ENCODE data around the gene RASEF. TPM values are rescaled to one million over a fixed set of nuclear protein-coding genes. Genes with fewer than 3 reads are reported as not detected.
"Not testable (repeated sequence)": the region's sequence is repeated elsewhere in the genome, so short reads cannot be mapped to it uniquely, and the experiment has no call there.

RASEF gene
- total RNA-seq, 1 donor from 2014 or later, result not detected

GRCh38 chr9:82940376-82940775 lies 122.6 kb downstream of the RASEF start:
- Mint-ChIP-seq H3K4me1 (ENCODE audit: unreplicated experiment) (no peaks in the 10 kb centered on the region), H3K27ac (ENCODE audit: unreplicated experiment) (no peak overlapping the region), H3K36me3 (ENCODE audit: unreplicated experiment) (no peaks in the 10 kb centered on the region), H3K27me3 (ENCODE audit: unreplicated experiment) (no peaks in the 10 kb centered on the region), H3K9me3 (ENCODE audit: unreplicated experiment) (peaks cover 3% of the 10 kb centered on the region), H3K4me3 (ENCODE audit: unreplicated experiment) (no peak overlapping the region)
- DNase-seq (ENCODE audit: extremely low spot score, unreplicated experiment), result no peak
- no peak for TF ChIP-seq CTCF (IDR thresholded peaks at IDR 0.05)

GRCh38 chr9:82939451-82939850 lies 123.5 kb downstream of the RASEF start:
- no peaks in the 10 kb centered on the region for H3K4me1 Mint-ChIP-seq (ENCODE audit: unreplicated experiment)
- H3K9me3 Mint-ChIP-seq (ENCODE audit: unreplicated experiment), result peaks cover 3% of the 10 kb centered on the region
- H3K27me3 Mint-ChIP-seq (ENCODE audit: unreplicated experiment), result no peaks in the 10 kb centered on the region
- H3K4me3 Mint-ChIP-seq (ENCODE audit: unreplicated experiment), result no peak overlapping the region
- no peaks in the 10 kb centered on the region for H3K36me3 Mint-ChIP-seq (ENCODE audit: unreplicated experiment)
- no peak for TF ChIP-seq CTCF (IDR thresholded peaks at IDR 0.05)
- H3K27ac Mint-ChIP-seq (ENCODE audit: unreplicated experiment), result no peak overlapping the region
- DNase-seq (ENCODE audit: extremely low spot score, unreplicated experiment), result no peak

GRCh38 chr9:82938426-82939218 lies 124.3 kb downstream of the RASEF start:
- H3K4me3 Mint-ChIP-seq (ENCODE audit: unreplicated experiment), result no peak overlapping the region
- TF ChIP-seq CTCF (IDR thresholded peaks at IDR 0.05), result no peak
- H3K36me3 Mint-ChIP-seq (ENCODE audit: unreplicated experiment), result no peaks in the 10 kb centered on the region
- H3K27me3 Mint-ChIP-seq (ENCODE audit: unreplicated experiment), result no peaks in the 10 kb centered on the region
- no peaks in the 10 kb centered on the region for H3K4me1 Mint-ChIP-seq (ENCODE audit: unreplicated experiment)
- DNase-seq (ENCODE audit: extremely low spot score, unreplicated experiment), result no peak
- peaks cover 2% of the 10 kb centered on the region for H3K9me3 Mint-ChIP-seq (ENCODE audit: unreplicated experiment)
- no peak overlapping the region for H3K27ac Mint-ChIP-seq (ENCODE audit: unreplicated experiment)

GRCh38 chr9:82936561-82936960 lies 126.4 kb downstream of the RASEF start:
- DNase-seq (ENCODE audit: extremely low spot score, unreplicated experiment); H3K4me1 Mint-ChIP-seq (ENCODE audit: unreplicated experiment); H3K27ac Mint-ChIP-seq (ENCODE audit: unreplicated experiment); H3K4me3 Mint-ChIP-seq (ENCODE audit: unreplicated experiment); H3K36me3 Mint-ChIP-seq (ENCODE audit: unreplicated experiment); H3K27me3 Mint-ChIP-seq (ENCODE audit: unreplicated experiment); H3K9me3 Mint-ChIP-seq (ENCODE audit: unreplicated experiment): not testable (repeated sequence)

- Mint-ChIP-seq H3K4me3 (ENCODE audit: unreplicated experiment) (no peak overlapping the region), H3K27me3 (ENCODE audit: unreplicated experiment) (no peaks in the 10 kb centered on the region), H3K4me1 (ENCODE audit: unreplicated experiment) (no peaks in the 10 kb centered on the region), H3K36me3 (ENCODE audit: unreplicated experiment) (no peaks in the 10 kb centered on the region), H3K9me3 (ENCODE audit: unreplicated experiment) (no peaks in the 10 kb centered on the region), H3K27ac (ENCODE audit: unreplicated experiment) (no peak overlapping the region)
- no peak for DNase-seq (ENCODE audit: extremely low spot score, unreplicated experiment)
- no peak for TF ChIP-seq CTCF (IDR thresholded peaks at IDR 0.05)
These were observed 128.0 kb downstream of the RASEF start for GRCh38 chr9:82934949-82935348.

- not testable (repeated sequence) for H3K27ac Mint-ChIP-seq (ENCODE audit: unreplicated experiment); H3K9me3 Mint-ChIP-seq (ENCODE audit: unreplicated experiment); H3K4me3 Mint-ChIP-seq (ENCODE audit: unreplicated experiment); H3K36me3 Mint-ChIP-seq (ENCODE audit: unreplicated experiment); H3K27me3 Mint-ChIP-seq (ENCODE audit: unreplicated experiment); DNase-seq (ENCODE audit: extremely low spot score, unreplicated experiment); H3K4me1 Mint-ChIP-seq (ENCODE audit: unreplicated experiment)
These were observed 128.9 kb downstream of the RASEF start for GRCh38 chr9:82934025-82934424.
